HepG2 (cell line): ENCODE measurements around the gene RPEL1. TPM values are rescaled to one million over a fixed set of nuclear protein-coding genes. Genes with fewer than 3 reads are reported as not detected.

Experiments used
- ARID2 ChIP-seq: sonication (generic); formaldehyde crosslinking; IDR thresholded peaks from 2 replicates; pipeline ENCODE4 v1.8.1; 2022; ENCODE audit warnings: mild to moderate bottlenecking, missing genetic modification reagents, borderline replicate concordance
- CEBPG ChIP-seq: IDR thresholded peaks from 2 replicates; pipeline ENCODE4 v1.6.1; 2016
- FOXA3 ChIP-seq: IDR thresholded peaks from 2 replicates; pipeline ENCODE4 v1.6.1; 2016; ENCODE audit warnings: missing genetic modification reagents, missing compliant biosample characterization
- HOXA9 ChIP-seq: sonication (generic); formaldehyde crosslinking; IDR thresholded peaks from 2 replicates; pipeline ENCODE4 v1.8.1; 2022; ENCODE audit warnings: missing genetic modification reagents, mild to moderate bottlenecking, moderate library complexity, borderline replicate concordance
- KDM5A ChIP-seq: fragments of 200-600 bp; sonication (generic); IDR thresholded peaks from 2 replicates; pipeline ENCODE4 v1.7.0; 2018; ENCODE audit warnings: antibody characterized with exemption, mild to moderate bottlenecking, low read length, borderline replicate concordance
- MIER2 ChIP-seq: IDR thresholded peaks from 2 replicates; pipeline ENCODE4 v1.6.1; 2016; ENCODE audit warnings: missing biosample characterization, missing genetic modification reagents
- MZF1 ChIP-seq: sonication (generic); formaldehyde crosslinking; IDR thresholded peaks from 2 replicates; pipeline ENCODE4 v1.8.1; 2023; ENCODE audit warnings: mild to moderate bottlenecking, missing genetic modification reagents, borderline replicate concordance
- NCOA2 ChIP-seq: sonication (generic); formaldehyde crosslinking; IDR thresholded peaks from 2 replicates; pipeline ENCODE4 v1.8.0; 2022; ENCODE audit warnings: inconsistent platforms
- SALL2 ChIP-seq: sonication (generic); formaldehyde crosslinking; IDR thresholded peaks from 2 replicates; pipeline ENCODE4 v1.8.1; 2023; ENCODE audit warnings: mild to moderate bottlenecking, missing genetic modification reagents, inconsistent platforms
- SNAPC5 ChIP-seq: sonication (generic); formaldehyde crosslinking; IDR thresholded peaks from 2 replicates; pipeline ENCODE4 v1.8.1; 2023; ENCODE audit warnings: mild to moderate bottlenecking, missing genetic modification reagents, borderline replicate concordance
- TOE1 ChIP-seq: sonication (generic); formaldehyde crosslinking; IDR thresholded peaks from 2 replicates; pipeline ENCODE4 v1.4.0; 2020; ENCODE audit warnings: mild to moderate bottlenecking, missing genetic modification reagents
- ZBTB8A ChIP-seq: sonication (generic); formaldehyde crosslinking; IDR thresholded peaks from 2 replicates; pipeline ENCODE4 v1.4.0; 2020; ENCODE audit warnings: mild to moderate bottlenecking, low read depth, missing genetic modification reagents, borderline replicate concordance
- ZFAT ChIP-seq: sonication (generic); formaldehyde crosslinking; conservative IDR thresholded peaks from 2 replicates; pipeline ENCODE4 v1.8.1; 2023; ENCODE audit warnings: missing genetic modification reagents, inconsistent platforms
- ZFP62 ChIP-seq: sonication (generic); formaldehyde crosslinking; IDR thresholded peaks from 2 replicates; pipeline ENCODE4 v1.4.0; 2020; ENCODE audit warnings: missing genetic modification reagents
- ZNF160 ChIP-seq: sonication (generic); formaldehyde crosslinking; IDR thresholded peaks from 2 replicates; pipeline ENCODE4 v1.8.0; 2022; ENCODE audit warnings: mild to moderate bottlenecking, inconsistent platforms, missing genetic modification reagents
- ZNF446 ChIP-seq: sonication (generic); formaldehyde crosslinking; IDR thresholded peaks from 2 replicates; pipeline ENCODE4 v1.5.0; 2020; ENCODE audit warnings: mild to moderate bottlenecking, missing genetic modification reagents
- ZNF484 ChIP-seq: sonication (generic); formaldehyde crosslinking; IDR thresholded peaks from 2 replicates; pipeline ENCODE4 v1.5.1; 2020; ENCODE audit warnings: mild to moderate bottlenecking, low read depth, missing genetic modification reagents, borderline replicate concordance
- ZNF678 ChIP-seq: sonication (generic); formaldehyde crosslinking; IDR thresholded peaks from 2 replicates; pipeline ENCODE4 v1.4.0; 2020; ENCODE audit warnings: mild to moderate bottlenecking, missing genetic modification reagents
- ZNF7 ChIP-seq: IDR thresholded peaks from 2 replicates; pipeline ENCODE4 v1.6.1; 2016; ENCODE audit warnings: missing biosample characterization, missing genetic modification reagents
- ZNF703 ChIP-seq: sonication (generic); formaldehyde crosslinking; IDR thresholded peaks from 2 replicates; pipeline ENCODE4 v1.5.1; 2020; ENCODE audit warnings: missing genetic modification reagents, mild to moderate bottlenecking, moderate library complexity, borderline replicate concordance
- ZNF724P ChIP-seq: sonication (generic); formaldehyde crosslinking; IDR thresholded peaks from 2 replicates; pipeline ENCODE4 v1.8.0; 2022; ENCODE audit warnings: missing genetic modification reagents, borderline replicate concordance
- polyA plus RNA-seq, 8 experiments: library from polyadenylated mRNA; depleted of rRNA in 3 of 8; stranded (reverse) in 7 of 8; unstranded in 1 of 8; fragments of >200 nt; fragmentation: Illumina TruSeq in 4 of 8; extraction: Trizol in 4 of 8; gene quantifications; 2 replicates each; pipeline versions ENCODE4 v1.2.1 to v1.2.3, GENCODE V29; 2011 to 2016; ENCODE audit warnings: low read depth in 4 of 8, missing spikeins in 1 of 8, mixed read lengths in 1 of 8; ENCODE audit not compliant: insufficient read depth in 1 of 8
- total RNA-seq, 5 experiments: library from RNA; depleted of rRNA; stranded (reverse); fragments of >200 nt; fragmentation: Illumina TruSeq; extraction: Trizol; gene quantifications; 2 replicates each; pipeline ENCODE4 v1.2.3, GENCODE V29; 2016; ENCODE audit warnings: low read depth in 1 of 5
- TF ChIP-seq, protein P1 (sequence below): sonication (generic); formaldehyde crosslinking; IDR thresholded peaks from 2 replicates; pipeline ENCODE4 v1.8.1; 2023; ENCODE audit warnings: mild to moderate bottlenecking, missing genetic modification reagents
- TF ChIP-seq, protein P2 (sequence below): sonication (generic); formaldehyde crosslinking; IDR thresholded peaks from 2 replicates; pipeline ENCODE4 v1.5.0; 2020; ENCODE audit warnings: missing genetic modification reagents
- TF ChIP-seq, protein P3 (sequence below): sonication (generic); formaldehyde crosslinking; conservative IDR thresholded peaks from 2 replicates; pipeline ENCODE4 v1.8.0; 2022; ENCODE audit warnings: low read depth, missing genetic modification reagents
- TF ChIP-seq, protein P4 (sequence below): sonication (generic); formaldehyde crosslinking; IDR thresholded peaks from 2 replicates; pipeline ENCODE4 v1.5.1; 2020; ENCODE audit warnings: missing genetic modification reagents, mild to moderate bottlenecking, borderline replicate concordance

RPEL1 gene
- total and polyA plus RNA-seq, 2 of the 13 experiments (the other 11 are each of a cell fraction or from before 2014, with no cell fraction given) = 0.04 to 0.07 TPM

DNA sequence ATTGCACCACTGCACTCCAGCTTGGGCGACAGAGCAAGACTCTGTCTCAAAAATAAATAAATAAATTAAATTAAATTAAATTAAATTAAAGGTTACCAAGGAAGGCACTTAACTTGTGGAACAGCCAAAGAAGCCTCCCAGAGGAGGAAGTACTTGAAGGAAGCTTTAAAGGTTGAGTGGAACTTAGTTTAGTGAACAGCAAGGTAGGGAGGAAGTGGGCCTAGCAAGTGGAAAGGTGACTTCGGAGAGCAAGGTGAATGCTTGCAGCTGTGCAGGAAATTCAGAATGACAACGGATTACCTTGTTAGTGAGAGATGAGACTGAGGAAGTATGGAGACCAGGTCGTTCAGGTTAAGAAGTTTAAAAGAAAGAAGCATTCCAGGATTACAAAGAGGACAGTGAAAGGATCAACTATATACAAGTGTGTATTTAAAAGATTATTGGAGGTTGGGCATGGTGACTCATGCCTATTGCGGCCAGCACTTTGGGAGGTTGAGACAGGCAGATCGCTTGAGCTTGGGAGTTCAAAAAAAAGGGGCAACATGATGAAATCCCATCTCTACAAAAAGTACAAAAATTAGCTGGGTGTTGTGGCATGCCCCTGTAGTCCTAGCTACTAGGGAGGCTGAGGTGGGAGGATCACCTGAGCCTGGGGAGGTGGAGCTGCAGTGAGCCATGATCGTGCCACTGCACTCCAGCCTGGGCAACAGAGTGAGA lies 12.8 kb upstream of the RPEL1 start (continued):
- peak; percentile 38; the same call in 1 of the 2 replicates for TF ChIP-seq FOXA3 (CRISPR knock-in tag)
- no peak for TF ChIP-seq ZNF160 (CRISPR knock-in tag)
- no peak for TF ChIP-seq TOE1 (CRISPR knock-in tag)
- no peak for TF ChIP-seq ZNF484
- TF ChIP-seq SNAPC5 (CRISPR knock-in tag) = no peak
- peak; percentile 66 for TF ChIP-seq NCOA2 (CRISPR knock-in tag)
- TF ChIP-seq ZFP62 = no peak
- no peak for TF ChIP-seq SALL2 (CRISPR knock-in tag)
- no peak for TF ChIP-seq ZNF678
- no peak for TF ChIP-seq ZFAT
- TF ChIP-seq, protein P1, sequence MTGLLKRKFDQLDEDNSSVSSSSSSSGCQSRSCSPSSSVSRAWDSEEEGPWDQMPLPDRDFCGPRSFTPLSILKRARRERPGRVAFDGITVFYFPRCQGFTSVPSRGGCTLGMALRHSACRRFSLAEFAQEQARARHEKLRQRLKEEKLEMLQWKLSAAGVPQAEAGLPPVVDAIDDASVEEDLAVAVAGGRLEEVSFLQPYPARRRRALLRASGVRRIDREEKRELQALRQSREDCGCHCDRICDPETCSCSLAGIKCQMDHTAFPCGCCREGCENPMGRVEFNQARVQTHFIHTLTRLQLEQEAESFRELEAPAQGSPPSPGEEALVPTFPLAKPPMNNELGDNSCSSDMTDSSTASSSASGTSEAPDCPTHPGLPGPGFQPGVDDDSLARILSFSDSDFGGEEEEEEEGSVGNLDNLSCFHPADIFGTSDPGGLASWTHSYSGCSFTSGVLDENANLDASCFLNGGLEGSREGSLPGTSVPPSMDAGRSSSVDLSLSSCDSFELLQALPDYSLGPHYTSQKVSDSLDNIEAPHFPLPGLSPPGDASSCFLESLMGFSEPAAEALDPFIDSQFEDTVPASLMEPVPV (CRISPR knock-in tag) = no peak
- no peak for TF ChIP-seq ZNF703
- TF ChIP-seq, protein P2, sequence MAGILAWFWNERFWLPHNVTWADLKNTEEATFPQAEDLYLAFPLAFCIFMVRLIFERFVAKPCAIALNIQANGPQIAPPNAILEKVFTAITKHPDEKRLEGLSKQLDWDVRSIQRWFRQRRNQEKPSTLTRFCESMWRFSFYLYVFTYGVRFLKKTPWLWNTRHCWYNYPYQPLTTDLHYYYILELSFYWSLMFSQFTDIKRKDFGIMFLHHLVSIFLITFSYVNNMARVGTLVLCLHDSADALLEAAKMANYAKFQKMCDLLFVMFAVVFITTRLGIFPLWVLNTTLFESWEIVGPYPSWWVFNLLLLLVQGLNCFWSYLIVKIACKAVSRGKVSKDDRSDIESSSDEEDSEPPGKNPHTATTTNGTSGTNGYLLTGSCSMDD (CRISPR knock-in tag) = no peak
- TF ChIP-seq KDM5A = no peak
- TF ChIP-seq MZF1 = no peak
- TF ChIP-seq ZNF446 (CRISPR knock-in tag) = no peak
- TF ChIP-seq CEBPG (CRISPR knock-in tag) = peak; percentile 74
- TF ChIP-seq ZNF7 = no peak
- TF ChIP-seq ZNF724P = no peak
- TF ChIP-seq MIER2 (CRISPR knock-in tag) = no peak
- no peak for TF ChIP-seq ZBTB8A (CRISPR knock-in tag)
- TF ChIP-seq, protein P3, sequence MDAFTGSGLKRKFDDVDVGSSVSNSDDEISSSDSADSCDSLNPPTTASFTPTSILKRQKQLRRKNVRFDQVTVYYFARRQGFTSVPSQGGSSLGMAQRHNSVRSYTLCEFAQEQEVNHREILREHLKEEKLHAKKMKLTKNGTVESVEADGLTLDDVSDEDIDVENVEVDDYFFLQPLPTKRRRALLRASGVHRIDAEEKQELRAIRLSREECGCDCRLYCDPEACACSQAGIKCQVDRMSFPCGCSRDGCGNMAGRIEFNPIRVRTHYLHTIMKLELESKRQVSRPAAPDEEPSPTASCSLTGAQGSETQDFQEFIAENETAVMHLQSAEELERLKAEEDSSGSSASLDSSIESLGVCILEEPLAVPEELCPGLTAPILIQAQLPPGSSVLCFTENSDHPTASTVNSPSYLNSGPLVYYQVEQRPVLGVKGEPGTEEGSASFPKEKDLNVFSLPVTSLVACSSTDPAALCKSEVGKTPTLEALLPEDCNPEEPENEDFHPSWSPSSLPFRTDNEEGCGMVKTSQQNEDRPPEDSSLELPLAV (CRISPR knock-in tag) = no peak
- no peak for TF ChIP-seq HOXA9 (CRISPR knock-in tag)
- TF ChIP-seq ARID2 = no peak
- TF ChIP-seq, protein P4, sequence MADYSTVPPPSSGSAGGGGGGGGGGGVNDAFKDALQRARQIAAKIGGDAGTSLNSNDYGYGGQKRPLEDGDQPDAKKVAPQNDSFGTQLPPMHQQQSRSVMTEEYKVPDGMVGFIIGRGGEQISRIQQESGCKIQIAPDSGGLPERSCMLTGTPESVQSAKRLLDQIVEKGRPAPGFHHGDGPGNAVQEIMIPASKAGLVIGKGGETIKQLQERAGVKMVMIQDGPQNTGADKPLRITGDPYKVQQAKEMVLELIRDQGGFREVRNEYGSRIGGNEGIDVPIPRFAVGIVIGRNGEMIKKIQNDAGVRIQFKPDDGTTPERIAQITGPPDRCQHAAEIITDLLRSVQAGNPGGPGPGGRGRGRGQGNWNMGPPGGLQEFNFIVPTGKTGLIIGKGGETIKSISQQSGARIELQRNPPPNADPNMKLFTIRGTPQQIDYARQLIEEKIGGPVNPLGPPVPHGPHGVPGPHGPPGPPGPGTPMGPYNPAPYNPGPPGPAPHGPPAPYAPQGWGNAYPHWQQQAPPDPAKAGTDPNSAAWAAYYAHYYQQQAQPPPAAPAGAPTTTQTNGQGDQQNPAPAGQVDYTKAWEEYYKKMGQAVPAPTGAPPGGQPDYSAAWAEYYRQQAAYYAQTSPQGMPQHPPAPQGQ = no peak
